ENCODE data around the gene RARS1. TPM values are rescaled to one million over a fixed set of nuclear protein-coding genes. Genes with fewer than 3 reads are reported as not detected.
A peak's percentile ranks its signal among the peaks of the same experiment; 100 is the strongest.

RARS1 gene
- total RNA-seq, 1 donor, result 243 TPM

DNA sequence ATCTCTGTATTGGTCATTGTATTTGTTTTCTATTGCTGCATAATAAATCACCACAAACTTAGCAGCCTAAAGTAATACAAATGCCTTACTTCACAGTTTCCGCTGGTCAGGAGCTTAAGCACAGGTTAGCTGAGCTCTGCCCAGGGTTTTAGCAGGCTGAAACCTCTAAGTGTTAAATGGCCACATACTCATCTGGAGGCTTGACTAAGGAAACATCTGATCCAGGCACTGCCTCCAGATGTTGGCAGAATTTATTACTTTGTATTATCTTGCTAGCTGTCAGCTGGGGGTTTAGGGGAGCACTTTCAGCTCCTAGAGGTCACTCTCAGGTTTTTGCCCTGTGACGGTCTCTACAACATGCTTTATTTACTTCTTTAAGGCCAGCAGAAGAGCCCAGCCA is 23.2 kb upstream of the RARS1 start:
- no peaks in the 10 kb centered on the region for H3K9me3 ChIP-seq (ENCODE audit: low read depth, low read length)
- H3K36me3 ChIP-seq (ENCODE audit: insufficient read depth, low read length), result no peaks in the 10 kb centered on the region
- H3K4me2 ChIP-seq (ENCODE audit: insufficient read depth, low read length), result no peak overlapping the region
- H3K27me3 ChIP-seq (ENCODE audit: insufficient read depth, low read length), result no peaks in the 10 kb centered on the region
- no peaks in the 10 kb centered on the region for H4K20me1 ChIP-seq (ENCODE audit: insufficient read depth, low read length)
- no peaks in the 10 kb centered on the region for H3K79me2 ChIP-seq (ENCODE audit: insufficient read depth, low read length)
- no peak overlapping the region for H3K27ac ChIP-seq (ENCODE audit: low read depth, low read length)
- no peaks in the 10 kb centered on the region for H3K4me1 ChIP-seq (ENCODE audit: insufficient read depth, low read length)
- no peak for DNase-seq (ENCODE audit: insufficient read length, low spot score, missing footprints)
- no peak overlapping the region for H2AFZ ChIP-seq (ENCODE audit: low read length)
- no peak overlapping the region for H3K4me3 ChIP-seq (ENCODE audit: insufficient read depth, low read length)
- TF ChIP-seq, protein P1, sequence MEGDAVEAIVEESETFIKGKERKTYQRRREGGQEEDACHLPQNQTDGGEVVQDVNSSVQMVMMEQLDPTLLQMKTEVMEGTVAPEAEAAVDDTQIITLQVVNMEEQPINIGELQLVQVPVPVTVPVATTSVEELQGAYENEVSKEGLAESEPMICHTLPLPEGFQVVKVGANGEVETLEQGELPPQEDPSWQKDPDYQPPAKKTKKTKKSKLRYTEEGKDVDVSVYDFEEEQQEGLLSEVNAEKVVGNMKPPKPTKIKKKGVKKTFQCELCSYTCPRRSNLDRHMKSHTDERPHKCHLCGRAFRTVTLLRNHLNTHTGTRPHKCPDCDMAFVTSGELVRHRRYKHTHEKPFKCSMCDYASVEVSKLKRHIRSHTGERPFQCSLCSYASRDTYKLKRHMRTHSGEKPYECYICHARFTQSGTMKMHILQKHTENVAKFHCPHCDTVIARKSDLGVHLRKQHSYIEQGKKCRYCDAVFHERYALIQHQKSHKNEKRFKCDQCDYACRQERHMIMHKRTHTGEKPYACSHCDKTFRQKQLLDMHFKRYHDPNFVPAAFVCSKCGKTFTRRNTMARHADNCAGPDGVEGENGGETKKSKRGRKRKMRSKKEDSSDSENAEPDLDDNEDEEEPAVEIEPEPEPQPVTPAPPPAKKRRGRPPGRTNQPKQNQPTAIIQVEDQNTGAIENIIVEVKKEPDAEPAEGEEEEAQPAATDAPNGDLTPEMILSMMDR (IDR thresholded peaks at IDR 0.05; ENCODE audit: extremely low read depth, low read depth, low read length), result no peak

DNA sequence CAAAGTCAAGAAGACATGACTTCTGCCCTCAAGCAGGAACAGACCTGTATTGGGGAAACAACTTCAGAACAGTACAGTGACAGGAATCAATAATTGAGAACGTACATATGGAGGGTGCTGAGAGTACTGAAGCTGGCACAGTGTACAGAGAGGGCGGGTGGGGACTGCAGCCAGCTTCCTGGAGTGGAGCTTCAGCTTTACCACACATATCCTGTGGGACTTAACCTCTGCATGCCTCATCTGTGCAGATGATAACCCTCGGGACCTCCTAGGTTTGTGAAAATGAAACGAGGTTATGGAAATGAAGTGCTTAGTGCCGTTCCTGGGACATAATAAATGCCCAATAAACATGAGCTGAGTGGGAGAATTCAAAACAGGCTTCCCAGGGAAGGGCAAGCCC is 22.1 kb upstream of the RARS1 start:
- H3K36me3 ChIP-seq (ENCODE audit: insufficient read depth, low read length), result no peaks in the 10 kb centered on the region
- no peaks in the 10 kb centered on the region for H3K4me1 ChIP-seq (ENCODE audit: insufficient read depth, low read length)
- no peak for DNase-seq (ENCODE audit: insufficient read length, low spot score, missing footprints)
- H3K27ac ChIP-seq (ENCODE audit: low read depth, low read length), result no peak overlapping the region
- no peaks in the 10 kb centered on the region for H3K9me3 ChIP-seq (ENCODE audit: low read depth, low read length)
- no peak overlapping the region for H3K4me2 ChIP-seq (ENCODE audit: insufficient read depth, low read length)
- H3K27me3 ChIP-seq (ENCODE audit: insufficient read depth, low read length), result no peaks in the 10 kb centered on the region
- no peaks in the 10 kb centered on the region for H4K20me1 ChIP-seq (ENCODE audit: insufficient read depth, low read length)
- H2AFZ ChIP-seq (ENCODE audit: low read length), result no peak overlapping the region
- TF ChIP-seq, protein P1 (IDR thresholded peaks at IDR 0.05; ENCODE audit: extremely low read depth, low read depth, low read length), result no peak
- H3K4me3 ChIP-seq (ENCODE audit: insufficient read depth, low read length), result no peak overlapping the region
- no peaks in the 10 kb centered on the region for H3K79me2 ChIP-seq (ENCODE audit: insufficient read depth, low read length)

DNA sequence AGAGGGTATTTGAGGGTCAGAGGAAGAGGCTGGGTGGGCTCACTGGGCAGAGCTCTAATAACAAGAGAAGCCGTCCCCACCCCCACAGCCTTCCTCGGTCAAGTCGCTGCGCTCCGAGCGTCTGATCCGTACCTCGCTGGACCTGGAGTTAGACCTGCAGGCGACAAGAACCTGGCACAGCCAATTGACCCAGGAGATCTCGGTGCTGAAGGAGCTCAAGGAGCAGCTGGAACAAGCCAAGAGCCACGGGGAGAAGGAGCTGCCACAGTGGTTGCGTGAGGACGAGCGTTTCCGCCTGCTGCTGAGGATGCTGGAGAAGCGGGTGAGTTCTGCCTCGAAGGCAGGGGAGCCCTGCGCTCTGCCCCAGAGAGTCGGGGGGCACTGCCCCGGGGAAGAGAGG is 21.6 kb upstream of the RARS1 start:
- Histone ChIP-seq H3K79me2 (ENCODE audit: insufficient read depth, low read length) (no peaks in the 10 kb centered on the region), H3K9me3 (ENCODE audit: low read depth, low read length) (no peaks in the 10 kb centered on the region), H3K4me2 (ENCODE audit: insufficient read depth, low read length) (no peak overlapping the region), H4K20me1 (ENCODE audit: insufficient read depth, low read length) (no peaks in the 10 kb centered on the region), H3K27me3 (ENCODE audit: insufficient read depth, low read length) (no peaks in the 10 kb centered on the region), H3K27ac (ENCODE audit: low read depth, low read length) (no peak overlapping the region), H2AFZ (ENCODE audit: low read length) (no peak overlapping the region), H3K4me3 (ENCODE audit: insufficient read depth, low read length) (no peak overlapping the region), H3K36me3 (ENCODE audit: insufficient read depth, low read length) (no peaks in the 10 kb centered on the region), H3K4me1 (ENCODE audit: insufficient read depth, low read length) (no peaks in the 10 kb centered on the region)
- no peak for DNase-seq (ENCODE audit: insufficient read length, low spot score, missing footprints)
- TF ChIP-seq, protein P1 (IDR thresholded peaks at IDR 0.05; ENCODE audit: extremely low read depth, low read depth, low read length), result no peak

DNA sequence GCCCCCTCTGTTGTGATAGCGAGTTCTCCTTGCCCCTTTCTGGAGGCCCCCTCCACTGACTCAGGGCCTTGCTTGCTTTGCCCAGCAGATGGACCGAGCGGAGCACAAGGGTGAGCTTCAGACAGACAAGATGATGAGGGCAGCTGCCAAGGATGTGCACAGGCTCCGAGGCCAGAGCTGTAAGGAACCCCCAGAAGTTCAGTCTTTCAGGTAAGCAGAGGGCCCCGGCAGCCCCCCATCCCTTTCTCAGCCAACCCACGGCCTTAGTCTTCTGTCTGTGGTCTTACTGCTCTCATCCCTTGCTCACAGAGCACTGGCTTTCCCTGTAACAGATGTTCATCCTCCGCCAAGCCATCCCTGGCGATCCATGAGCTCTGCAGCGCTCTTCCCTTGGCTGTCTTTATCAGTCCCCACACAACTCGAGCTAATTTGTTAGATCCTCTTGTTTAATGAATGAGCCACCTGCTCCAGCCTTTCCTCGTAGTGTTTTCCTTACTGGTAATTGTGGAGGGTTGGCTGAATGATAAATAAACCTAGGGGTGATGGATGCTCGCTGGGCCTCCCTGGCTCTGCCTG is 18.4 kb upstream of the RARS1 start:
- Histone ChIP-seq H2AFZ (ENCODE audit: low read length) (no peak overlapping the region), H3K27me3 (ENCODE audit: insufficient read depth, low read length) (no peaks in the 10 kb centered on the region), H3K27ac (ENCODE audit: low read depth, low read length) (no peak overlapping the region), H3K9me3 (ENCODE audit: low read depth, low read length) (no peaks in the 10 kb centered on the region), H3K36me3 (ENCODE audit: insufficient read depth, low read length) (no peaks in the 10 kb centered on the region), H3K79me2 (ENCODE audit: insufficient read depth, low read length) (no peaks in the 10 kb centered on the region), H3K4me1 (ENCODE audit: insufficient read depth, low read length) (peaks cover 14% of the 10 kb centered on the region), H4K20me1 (ENCODE audit: insufficient read depth, low read length) (no peaks in the 10 kb centered on the region), H3K4me3 (ENCODE audit: insufficient read depth, low read length) (no peak overlapping the region), H3K4me2 (ENCODE audit: insufficient read depth, low read length) (no peak overlapping the region)
- DNase-seq (ENCODE audit: insufficient read length, low spot score, missing footprints), result peak; percentile 31
- TF ChIP-seq, protein P1 (IDR thresholded peaks at IDR 0.05; ENCODE audit: extremely low read depth, low read depth, low read length), result no peak
